ENCODE results near the gene PRKCE.

GRCh38 chr2:45713136-45713535, 61.7 kb downstream of the PRKCE start:
- TF ChIP-seq, protein P1, sequence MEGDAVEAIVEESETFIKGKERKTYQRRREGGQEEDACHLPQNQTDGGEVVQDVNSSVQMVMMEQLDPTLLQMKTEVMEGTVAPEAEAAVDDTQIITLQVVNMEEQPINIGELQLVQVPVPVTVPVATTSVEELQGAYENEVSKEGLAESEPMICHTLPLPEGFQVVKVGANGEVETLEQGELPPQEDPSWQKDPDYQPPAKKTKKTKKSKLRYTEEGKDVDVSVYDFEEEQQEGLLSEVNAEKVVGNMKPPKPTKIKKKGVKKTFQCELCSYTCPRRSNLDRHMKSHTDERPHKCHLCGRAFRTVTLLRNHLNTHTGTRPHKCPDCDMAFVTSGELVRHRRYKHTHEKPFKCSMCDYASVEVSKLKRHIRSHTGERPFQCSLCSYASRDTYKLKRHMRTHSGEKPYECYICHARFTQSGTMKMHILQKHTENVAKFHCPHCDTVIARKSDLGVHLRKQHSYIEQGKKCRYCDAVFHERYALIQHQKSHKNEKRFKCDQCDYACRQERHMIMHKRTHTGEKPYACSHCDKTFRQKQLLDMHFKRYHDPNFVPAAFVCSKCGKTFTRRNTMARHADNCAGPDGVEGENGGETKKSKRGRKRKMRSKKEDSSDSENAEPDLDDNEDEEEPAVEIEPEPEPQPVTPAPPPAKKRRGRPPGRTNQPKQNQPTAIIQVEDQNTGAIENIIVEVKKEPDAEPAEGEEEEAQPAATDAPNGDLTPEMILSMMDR (conservative IDR thresholded peaks at IDR 0.05) = no peak
- no peak for TF ChIP-seq EZH2 (IDR thresholded peaks at IDR 0.05; ENCODE audit: low read depth)
